Measurements from ENCODE around the gene EEF1G.
"Not testable (repeated sequence)": the region's sequence is repeated elsewhere in the genome, so short reads cannot be mapped to it uniquely, and the experiment has no call there.

Gene EEF1G

DNA sequence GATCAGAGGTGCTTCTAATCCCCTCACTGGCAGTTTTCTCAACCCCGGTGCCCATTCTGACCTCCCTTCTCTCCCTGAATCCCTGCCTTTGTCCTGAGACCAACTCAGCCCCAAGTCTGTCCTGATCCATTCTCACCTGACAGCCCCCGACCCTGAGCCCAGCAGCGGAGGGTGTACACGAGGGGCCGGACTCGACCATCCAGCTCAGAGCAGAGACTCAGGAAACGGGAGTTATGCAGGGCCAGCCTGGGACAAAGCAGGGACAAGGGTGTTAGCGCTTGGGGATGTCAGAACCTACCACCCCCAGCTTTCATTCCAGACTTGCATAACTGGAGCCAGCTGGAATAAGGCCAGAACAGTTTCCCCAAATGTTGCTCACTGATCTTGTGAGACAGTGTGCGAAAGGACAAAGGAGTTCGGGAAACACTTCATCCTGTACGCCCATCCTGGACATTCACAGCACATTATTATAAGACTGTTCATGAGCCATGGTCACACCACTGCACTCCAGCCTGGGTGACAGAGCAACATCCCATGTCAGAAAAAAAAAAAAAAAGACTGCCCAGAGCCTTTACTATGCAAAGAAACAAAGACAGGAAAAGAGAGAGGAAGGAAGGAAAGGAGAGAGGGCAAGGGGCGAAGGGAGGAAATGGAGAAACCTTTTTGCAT lies 3.5 kb upstream of the EEF1G start:
- DNase-seq (ENCODE audit: low read depth): no peak

DNA sequence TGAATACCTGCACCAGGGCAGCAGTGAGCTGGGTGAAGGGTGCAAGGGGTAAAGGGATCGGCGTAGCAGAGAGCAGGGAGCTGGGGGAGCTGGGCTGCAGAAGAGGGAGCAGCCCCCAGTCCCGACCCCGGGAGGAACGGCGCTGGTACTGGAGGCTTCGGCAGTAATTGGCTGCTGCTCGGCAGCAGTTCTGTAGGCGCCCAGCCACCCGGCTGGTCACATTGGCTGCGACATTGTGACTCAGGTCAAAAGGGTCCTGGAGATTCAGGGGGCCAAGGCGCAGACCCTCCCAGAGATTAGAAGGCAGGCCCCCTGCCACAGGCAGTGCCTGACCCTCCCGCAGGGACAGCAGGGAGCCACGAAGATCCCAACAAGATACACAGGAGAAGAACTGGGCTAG lies 2.1 kb upstream of the EEF1G start:
- DNase-seq (ENCODE audit: low read depth): no peak

DNA sequence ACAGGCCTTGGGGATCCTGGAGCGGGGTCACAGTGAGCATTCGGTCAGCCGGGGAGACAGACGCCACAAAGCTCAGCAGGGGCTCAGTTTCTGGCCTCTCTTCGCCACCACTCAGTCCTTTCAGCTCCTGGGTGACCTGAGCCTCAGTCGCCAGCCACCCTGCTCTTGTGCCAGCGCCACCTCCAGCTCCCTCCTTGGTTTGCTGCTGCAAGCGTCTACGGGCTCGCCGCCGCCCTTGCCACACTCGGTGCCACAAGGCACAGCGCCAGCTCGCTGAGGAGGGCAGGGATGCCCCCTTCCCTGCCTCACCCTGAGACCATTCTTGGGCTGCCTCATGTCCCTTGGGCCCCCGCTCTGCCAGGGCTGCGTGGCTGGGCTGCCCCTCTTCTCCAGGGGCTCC lies 1.5 kb upstream of the EEF1G start:
- no peak for DNase-seq (ENCODE audit: low read depth)

- no peak for DNase-seq (ENCODE audit: low read depth)
Observed at GRCh38 chr11:62574363-62575071, 826 bp upstream of the EEF1G start.

DNA sequence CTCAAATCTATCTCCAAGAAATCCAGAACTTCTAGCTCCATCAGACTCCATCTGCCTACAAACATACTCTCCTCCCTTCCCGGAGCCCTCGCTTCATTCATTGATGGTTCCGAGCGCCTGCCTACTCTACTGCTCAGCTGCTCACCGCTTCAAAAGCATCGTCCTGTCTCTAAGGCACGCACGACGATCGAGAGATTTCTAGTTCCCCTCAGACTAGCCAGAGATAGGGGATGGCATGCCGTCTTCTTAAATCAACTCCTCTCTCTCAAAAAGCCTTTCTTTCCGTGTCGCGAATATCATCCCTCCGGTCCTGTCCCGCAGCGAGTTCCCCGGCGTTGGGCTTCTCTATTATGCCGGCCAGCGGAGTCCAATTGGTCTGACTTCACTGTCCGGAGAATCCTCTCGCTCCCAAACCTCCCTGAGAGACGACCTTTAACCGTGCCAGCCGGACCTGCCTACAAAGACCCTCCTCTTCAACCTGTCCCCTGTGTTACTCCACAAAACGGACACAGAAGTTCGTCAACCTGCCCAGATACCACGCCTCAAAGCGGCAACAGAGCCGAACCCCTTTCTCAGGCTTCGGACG lies 592 bp downstream of the EEF1G start:
- DNase-seq (ENCODE audit: low read depth): no peak

- no peak for DNase-seq (ENCODE audit: low read depth)
Observed at GRCh38 chr11:62572431-62572830, 1.3 kb downstream of the EEF1G start.

DNA sequence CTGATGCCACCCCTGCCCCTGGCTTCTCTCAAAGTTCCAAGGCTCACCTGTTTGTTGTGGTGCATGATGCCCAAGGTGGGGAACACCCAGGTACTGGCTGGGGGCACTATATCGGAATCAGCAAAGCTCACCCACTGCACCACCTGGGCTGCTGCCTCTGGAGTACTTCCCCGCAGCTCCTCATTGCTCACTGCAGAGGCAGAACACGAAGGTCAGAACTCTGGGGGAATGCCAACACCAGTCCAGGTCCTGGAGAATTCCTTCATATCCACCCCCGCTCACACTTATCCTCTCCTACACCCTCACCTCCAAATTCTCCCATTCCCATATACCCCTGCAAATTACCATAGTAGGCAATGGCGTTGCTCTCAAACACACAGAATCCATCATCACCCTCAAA lies 2.2 kb downstream of the EEF1G start:
- not testable (repeated sequence) for DNase-seq (ENCODE audit: low read depth)

GRCh38 chr11:62570903-62571302 lies 2.8 kb downstream of the EEF1G start:
- DNase-seq (ENCODE audit: low read depth): not testable (repeated sequence)

DNA sequence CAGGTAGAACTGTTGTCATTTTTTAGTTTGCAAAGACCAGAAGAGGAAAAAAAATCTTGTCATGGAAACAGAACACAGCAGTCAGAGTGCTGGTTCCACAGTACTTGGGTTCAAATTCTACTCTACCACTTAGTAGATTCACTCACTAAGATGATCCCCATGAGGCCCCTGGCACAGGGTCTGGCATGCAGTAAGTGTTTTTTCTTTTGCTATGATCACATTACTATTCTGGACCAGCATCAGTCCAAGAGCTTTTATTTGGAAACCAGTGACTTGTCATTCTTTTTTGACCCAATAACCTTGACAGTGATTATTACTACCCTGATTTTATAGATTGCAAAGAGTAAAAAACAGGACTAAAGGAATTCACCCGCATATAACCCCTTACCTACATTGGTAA lies 4.1 kb downstream of the EEF1G start:
- no peak for DNase-seq (ENCODE audit: low read depth)

DNA sequence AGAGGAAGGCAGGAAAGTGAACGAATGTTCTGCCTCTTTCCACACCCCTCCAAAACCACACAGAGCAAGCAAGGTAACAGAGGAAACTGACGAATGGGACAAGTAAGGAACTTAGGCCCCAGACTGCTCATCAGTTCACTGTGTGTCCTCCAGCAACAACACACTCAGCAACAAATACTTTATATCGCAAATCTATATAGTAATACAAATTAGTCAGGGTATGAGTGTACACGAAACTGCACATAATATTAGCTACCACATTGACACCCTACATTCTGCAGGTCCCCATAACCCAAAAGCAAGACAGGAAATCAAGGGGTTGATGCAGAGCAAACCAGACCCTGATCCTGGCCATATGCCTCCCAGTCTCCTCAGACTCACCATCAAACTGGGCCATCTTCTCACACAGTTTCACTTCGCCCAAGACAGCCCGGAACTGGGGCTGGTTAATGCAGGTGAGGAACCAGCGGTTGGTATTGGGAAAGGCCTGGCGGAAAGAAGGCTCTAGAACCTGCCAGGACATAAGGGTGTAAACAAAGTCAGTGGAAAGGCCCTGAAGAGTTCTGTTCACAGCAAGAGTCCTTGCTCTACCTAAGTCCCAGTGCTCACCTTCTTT lies 6.6 kb downstream of the EEF1G start:
- no peak for DNase-seq (ENCODE audit: low read depth)

GRCh38 chr11:62566247-62566646 lies 7.4 kb downstream of the EEF1G start:
- no peak for DNase-seq (ENCODE audit: low read depth)

DNA sequence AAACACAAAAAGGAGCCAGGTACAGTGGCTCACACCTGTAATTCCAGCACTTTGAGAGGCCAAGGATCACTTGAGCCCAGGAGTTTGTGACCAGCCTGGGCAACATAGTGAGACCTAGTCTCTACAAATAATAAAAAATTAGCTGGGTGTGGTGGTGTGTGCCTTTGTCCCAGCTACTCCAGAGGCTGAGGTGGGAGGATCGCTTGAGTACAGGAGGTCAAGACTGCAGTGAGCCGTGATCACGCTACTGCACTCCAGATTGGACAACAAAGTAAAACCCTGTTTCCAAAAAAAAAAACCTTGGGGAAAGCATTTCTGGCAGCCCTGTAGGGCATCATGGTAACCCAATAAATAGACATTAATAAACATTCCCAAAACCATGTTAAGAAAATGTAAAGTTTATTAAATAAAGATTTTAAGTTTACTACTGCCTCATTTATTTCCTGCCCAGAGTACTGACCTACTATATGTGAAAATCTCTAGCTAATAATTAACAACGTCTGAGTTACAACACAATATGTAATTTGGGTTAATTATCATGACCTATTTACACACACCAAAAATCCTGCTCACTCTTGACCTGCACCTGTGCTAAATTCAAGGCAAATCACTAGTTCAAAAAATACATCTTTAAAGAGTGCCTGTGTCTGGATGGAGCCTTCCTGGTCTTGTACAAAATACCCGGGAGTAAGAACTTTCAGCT lies 8.4 kb downstream of the EEF1G start:
- no peak for DNase-seq (ENCODE audit: low read depth)

DNA sequence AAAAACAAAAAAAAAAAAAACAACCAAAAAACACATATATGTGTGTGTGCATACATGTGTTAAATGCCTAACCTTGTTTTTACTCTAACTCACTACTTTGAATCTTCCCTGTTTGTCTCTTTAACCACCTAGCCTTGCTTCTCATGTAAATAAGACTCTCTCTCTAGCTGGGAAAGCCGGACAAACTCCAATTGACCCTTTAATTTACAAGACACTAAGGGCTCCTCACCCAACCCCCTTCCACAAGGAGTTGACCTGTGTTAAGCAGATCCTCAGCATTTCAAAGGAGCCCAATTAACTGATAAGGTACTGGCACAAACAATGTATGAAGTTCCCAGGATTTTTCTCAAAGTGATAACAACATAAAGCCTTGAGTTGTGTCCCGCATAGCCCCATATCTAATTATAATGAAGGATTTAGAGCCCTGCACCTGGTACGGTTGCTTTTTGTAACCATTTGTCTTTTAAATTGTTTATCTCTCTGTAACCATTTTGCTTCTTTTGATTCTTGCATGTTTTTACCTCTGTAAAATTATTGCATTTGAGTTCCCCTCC lies 11.9 kb downstream of the EEF1G start:
- DNase-seq (ENCODE audit: low read depth): not testable (repeated sequence)

- DNase-seq (ENCODE audit: low read depth): peak; percentile 78
Observed at GRCh38 chr11:62560566-62561103, 13.1 kb downstream of the EEF1G start.

GRCh38 chr11:62559626-62560025 lies 14.1 kb downstream of the EEF1G start:
- DNase-seq (ENCODE audit: low read depth): not testable (repeated sequence)

DNA sequence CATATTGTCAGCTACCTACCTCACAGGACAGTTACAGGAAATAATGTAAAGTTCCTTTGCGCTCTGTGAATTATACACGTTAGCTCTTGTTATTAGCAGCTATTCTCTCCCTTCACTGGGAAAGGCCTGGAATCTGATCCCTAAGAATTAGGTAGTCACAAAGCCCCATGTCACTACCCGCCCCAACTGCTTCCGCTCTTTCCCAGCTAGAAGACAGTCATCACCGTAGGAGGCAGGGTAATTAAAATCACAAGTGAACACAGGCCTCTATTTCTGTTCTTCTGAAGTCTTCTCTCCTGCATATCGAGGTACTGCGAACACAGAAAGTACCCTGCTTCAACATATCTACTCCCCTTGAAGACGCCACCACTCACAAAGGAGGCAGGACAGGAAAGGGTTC lies 14.5 kb downstream of the EEF1G start:
- DNase-seq (ENCODE audit: low read depth): no peak

- DNase-seq (ENCODE audit: low read depth): no peak
Observed at GRCh38 chr11:62558669-62559068, 15.0 kb downstream of the EEF1G start.

DNA sequence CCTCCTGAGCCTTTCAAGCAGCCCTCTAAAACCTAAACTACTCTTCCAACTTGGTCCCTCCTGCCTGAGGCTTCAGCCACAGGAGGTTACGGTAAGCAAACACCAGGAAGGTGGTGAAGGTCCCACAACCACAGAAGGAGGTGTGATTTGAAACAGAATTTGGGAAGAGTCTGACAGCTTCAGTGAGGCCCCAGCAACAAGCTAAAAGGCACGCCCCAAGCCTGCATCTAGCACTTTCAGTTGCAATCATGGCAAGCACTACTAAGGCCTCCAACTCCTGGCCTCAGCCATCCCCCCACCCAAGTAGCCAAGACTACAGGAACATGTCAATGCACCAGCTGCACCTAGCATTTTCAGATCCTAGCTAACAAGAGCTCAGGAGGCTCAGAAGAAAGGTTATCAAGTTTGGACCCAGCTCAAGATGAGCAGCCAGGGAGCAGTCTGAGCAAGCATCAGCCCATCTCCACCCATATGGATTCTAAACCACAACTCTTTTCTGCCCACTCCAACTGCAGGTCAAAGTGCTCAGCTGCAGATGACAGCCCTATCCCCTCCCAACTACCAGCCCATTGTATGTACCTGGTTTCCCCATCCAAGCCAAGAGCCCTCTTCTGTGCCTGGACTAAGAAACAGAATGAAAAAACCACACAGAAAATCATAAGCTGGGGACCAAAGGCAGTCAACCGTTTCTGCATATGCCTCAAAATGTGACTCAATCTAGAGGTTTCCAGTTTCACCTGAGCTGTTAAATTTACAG lies 16.6 kb downstream of the EEF1G start:
- peak; percentile 33 for DNase-seq (ENCODE audit: low read depth)

DNA sequence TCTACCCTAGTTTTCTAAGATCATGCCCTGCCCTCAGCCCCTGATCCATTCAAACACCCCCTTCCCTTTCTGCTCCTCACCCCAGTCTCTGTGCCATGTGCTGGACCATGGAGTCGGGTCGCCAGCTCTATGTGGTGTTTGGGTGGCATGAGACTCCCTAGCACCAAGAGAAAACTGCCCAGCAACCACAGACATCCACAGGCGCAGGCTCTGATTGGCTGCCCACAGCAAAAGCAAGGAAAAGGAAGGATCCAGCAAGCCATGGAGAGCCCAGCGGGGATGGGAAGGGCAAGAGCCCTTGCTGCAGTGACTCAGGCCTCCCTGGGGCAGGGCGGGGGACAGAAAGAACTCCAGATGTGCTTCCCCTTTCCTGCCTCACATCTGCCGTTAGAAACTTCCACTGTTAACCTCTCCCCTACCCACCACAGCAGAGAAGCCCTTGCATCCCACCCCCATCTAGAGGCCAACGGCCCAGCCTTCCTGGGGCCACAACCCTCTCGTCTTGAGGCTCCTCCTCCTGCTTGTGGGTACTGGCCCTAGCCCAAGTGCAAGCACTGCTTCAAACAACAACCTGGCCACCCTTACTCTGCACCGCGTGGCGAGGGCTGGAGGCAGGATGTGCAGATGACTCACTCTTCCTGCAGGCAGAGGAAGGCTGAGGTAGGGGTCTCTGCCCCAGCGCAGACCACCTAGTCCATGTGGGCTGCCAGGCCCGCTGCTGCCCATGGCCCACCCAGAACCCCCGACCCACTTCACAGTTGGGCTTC lies 17.4 kb downstream of the EEF1G start:
- DNase-seq (ENCODE audit: low read depth): peak; percentile 70

- no peak for DNase-seq (ENCODE audit: low read depth)
Observed at GRCh38 chr11:62555464-62556107, 18.1 kb downstream of the EEF1G start.
